ENCODE measurements around the gene KSR2. TPM values are rescaled to one million over a fixed set of nuclear protein-coding genes. Genes with fewer than 3 reads are reported as not detected.

KSR2 gene
- total RNA-seq, 4 donors from 2014 or later = 0.32 to 7.0 (median 0.60) TPM

DNA sequence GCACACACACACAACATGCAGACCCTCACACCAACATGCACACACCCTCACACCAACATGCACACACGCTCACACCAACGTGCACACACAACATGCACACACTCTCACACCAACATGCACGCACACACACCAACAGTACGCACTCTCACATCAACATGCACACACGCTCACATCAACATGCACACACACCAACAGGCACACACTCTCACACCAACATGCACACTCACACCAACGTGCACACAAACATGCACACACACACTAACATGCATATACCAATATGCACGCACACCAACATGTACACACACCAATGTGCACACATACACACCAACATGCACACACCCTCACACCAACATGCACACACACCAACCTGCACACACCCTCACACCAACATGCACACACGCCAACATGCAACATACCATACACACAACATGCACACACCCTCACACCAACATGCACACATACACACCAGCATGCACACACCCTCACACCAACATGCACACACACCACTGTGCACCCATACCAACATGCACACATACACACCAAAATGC, 175.8 kb downstream of the KSR2 start:
- Histone ChIP-seq H3K27me3 (no peaks in the 10 kb centered on the region), H3K4me3 (no peak overlapping the region), H3K36me3 (no peaks in the 10 kb centered on the region), H3K4me1 (no peaks in the 10 kb centered on the region), H3K27ac (no peak overlapping the region), H3K9me3 (no peaks in the 10 kb centered on the region)
- intact Hi-C loops (cut with DNase I; ENCODE audit: low total_unique reads) (no loop called here), in situ Hi-C loops (cut with MboI; ENCODE audit: low pct_ligation_motif_present in 1 of 4, low pct_unique_long_range_greater_than_20kb in 1 of 4, low sequenced_read_pairs in 3 of 4) (no loop called here)
- no peak for DNase-seq
- WGBS, 2 donors (ENCODE audit: low coverage in 1 of 2) = 95% methylated on average over 8 of the region's 8 CpGs; no CpG with 5 or more reads in 1 of the 2 donors
- TF ChIP-seq POLR2A (IDR thresholded peaks at IDR 0.05) (no peak), EP300 (IDR thresholded peaks at IDR 0.05; ENCODE audit: low read depth) (no peak), CTCF (IDR thresholded peaks at IDR 0.05) (no peak), POLR2AphosphoS5 (IDR thresholded peaks at IDR 0.05) (no peak)

DNA sequence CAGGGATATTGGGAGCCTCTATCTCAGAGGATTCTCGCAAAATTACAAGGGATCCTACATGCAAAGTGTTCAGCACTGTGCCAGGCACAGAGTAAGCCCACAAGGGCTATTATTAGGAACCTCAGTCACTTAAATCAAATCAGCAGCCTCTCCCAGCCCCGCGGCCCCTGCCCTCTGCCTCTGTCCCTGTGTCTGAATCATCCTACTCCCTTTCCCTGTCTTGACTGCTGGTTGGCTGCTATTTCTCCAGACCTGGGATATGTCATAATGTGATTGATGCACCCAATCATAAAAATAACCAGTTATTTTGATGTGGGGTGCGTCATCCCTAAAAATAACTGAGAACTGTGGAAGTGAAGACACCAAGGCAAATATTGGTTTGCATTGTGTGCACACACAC, 176.3 kb downstream of the KSR2 start:
- in situ Hi-C loops (cut with MboI; ENCODE audit: low pct_ligation_motif_present in 1 of 4, low pct_unique_long_range_greater_than_20kb in 1 of 4, low sequenced_read_pairs in 3 of 4) = no loop called here

DNA sequence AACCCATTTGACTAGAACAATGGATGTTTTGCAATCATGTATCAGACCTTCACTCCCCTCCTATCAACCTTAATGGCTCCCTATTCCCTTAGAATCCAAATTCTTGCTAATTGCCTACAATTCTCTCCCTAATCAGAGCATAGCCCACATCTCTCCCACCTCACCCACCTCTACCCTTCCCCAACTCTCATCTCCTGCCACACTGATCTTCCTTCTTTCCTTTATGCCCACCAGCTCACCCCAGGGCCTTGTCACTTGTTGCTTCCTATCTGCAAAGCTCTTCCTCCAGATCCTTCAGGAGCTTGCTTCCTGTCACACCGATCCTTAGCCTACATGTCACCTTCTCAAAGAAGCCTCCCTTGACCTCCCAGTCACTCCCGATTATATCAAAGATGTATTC, 177.8 kb downstream of the KSR2 start:
- 43 to 84% methylated on average over 2 of the region's 2 CpGs for WGBS, 2 donors (ENCODE audit: low coverage in 1 of 2)
- no peaks in the 10 kb centered on the region for H3K4me1 ChIP-seq
- in situ Hi-C loops (cut with MboI; ENCODE audit: low pct_ligation_motif_present in 1 of 4, low pct_unique_long_range_greater_than_20kb in 1 of 4, low sequenced_read_pairs in 3 of 4) = no loop called here
- no peaks in the 10 kb centered on the region for H3K9me3 ChIP-seq
- no peak overlapping the region for H3K27ac ChIP-seq
- no peaks in the 10 kb centered on the region for H3K36me3 ChIP-seq
- H3K4me3 ChIP-seq = no peak overlapping the region
- intact Hi-C loops (cut with DNase I; ENCODE audit: low total_unique reads) = no loop called here
- DNase-seq = no peak
- H3K27me3 ChIP-seq = no peaks in the 10 kb centered on the region
- TF ChIP-seq POLR2AphosphoS5 (IDR thresholded peaks at IDR 0.05) (no peak), POLR2A (IDR thresholded peaks at IDR 0.05) (no peak), EP300 (IDR thresholded peaks at IDR 0.05; ENCODE audit: low read depth) (no peak), CTCF (IDR thresholded peaks at IDR 0.05) (no peak)

More for the DNA sequence above, 176.3 kb downstream of the KSR2 start:
- H3K36me3 ChIP-seq = no peaks in the 10 kb centered on the region
- H3K27ac ChIP-seq = no peak overlapping the region
- H3K4me3 ChIP-seq = no peak overlapping the region
- TF ChIP-seq POLR2A (IDR thresholded peaks at IDR 0.05) (no peak), EP300 (IDR thresholded peaks at IDR 0.05; ENCODE audit: low read depth) (no peak), CTCF (IDR thresholded peaks at IDR 0.05) (no peak), POLR2AphosphoS5 (IDR thresholded peaks at IDR 0.05) (no peak)
- H3K27me3 ChIP-seq = no peaks in the 10 kb centered on the region
- intact Hi-C loops (cut with DNase I; ENCODE audit: low total_unique reads) = no loop called here
- no peaks in the 10 kb centered on the region for H3K4me1 ChIP-seq
- DNase-seq = no peak
- H3K9me3 ChIP-seq = no peaks in the 10 kb centered on the region
- WGBS, 2 donors (ENCODE audit: low coverage in 1 of 2) = 94% methylated on average over 4 of the region's 4 CpGs; no CpG with 5 or more reads in 1 of the 2 donors

GRCh38 chr12:117790198-117790597, 178.6 kb downstream of the KSR2 start:
- Histone ChIP-seq H3K4me1 (no peaks in the 10 kb centered on the region), H3K27ac (no peak overlapping the region), H3K27me3 (no peaks in the 10 kb centered on the region), H3K9me3 (no peaks in the 10 kb centered on the region), H3K4me3 (no peak overlapping the region), H3K36me3 (no peaks in the 10 kb centered on the region)
- 59 to 60% methylated on average over 1 to 2 of the region's 2 CpGs for WGBS, 2 donors (ENCODE audit: low coverage in 1 of 2)
- TF ChIP-seq EP300 (IDR thresholded peaks at IDR 0.05; ENCODE audit: low read depth) (no peak), POLR2A (IDR thresholded peaks at IDR 0.05) (no peak), CTCF (IDR thresholded peaks at IDR 0.05) (no peak), POLR2AphosphoS5 (IDR thresholded peaks at IDR 0.05) (no peak)
- intact Hi-C loops (cut with DNase I; ENCODE audit: low total_unique reads) (no loop called here), in situ Hi-C loops (cut with MboI; ENCODE audit: low pct_ligation_motif_present in 1 of 4, low pct_unique_long_range_greater_than_20kb in 1 of 4, low sequenced_read_pairs in 3 of 4) (no loop called here)
- no peak for DNase-seq
